Nephron (organoid): Measurements from ENCODE around the gene NCF2.
A peak's percentile ranks its signal among the peaks of the same experiment; 100 is the strongest.

Source experiments
- H3K27ac Mint-ChIP-seq, 3 experiments: 2 replicates each; pipeline ENCODE4 v1.8.0; 2020; ENCODE audit warnings: mixed read lengths in 3 of 3, mild to moderate bottlenecking in 2 of 3, moderate library complexity in 1 of 3
- H3K27me3 Mint-ChIP-seq: 2 replicates; pipeline ENCODE4 v1.8.0; 2021; ENCODE audit warnings: low read depth, mild to moderate bottlenecking, moderate library complexity, mixed read lengths
- H3K36me3 Mint-ChIP-seq: 2 replicates; pipeline ENCODE4 v1.8.0; 2020; ENCODE audit warnings: low read depth, mixed read lengths
- H3K4me1 Mint-ChIP-seq: 2 replicates; pipeline ENCODE4 v1.8.0; 2020; ENCODE audit warnings: mixed read lengths
- H3K4me3 Mint-ChIP-seq, 3 experiments: 2 replicates each; pipeline ENCODE4 v1.8.0; 2020; ENCODE audit warnings: mild to moderate bottlenecking in 3 of 3, mixed read lengths in 3 of 3, moderate library complexity in 2 of 3
- H3K9me3 Mint-ChIP-seq: 2 replicates; pipeline ENCODE4 v1.8.0; 2020; ENCODE audit warnings: mixed read lengths
- CTCF ChIP-seq, 3 experiments: fragments of 200-600 bp; sonication (generic); IDR thresholded peaks; one replicate each; pipeline ENCODE4 v1.5.0; 2021; ENCODE audit warnings: antibody characterized with exemption in 3 of 3; ENCODE audit not compliant: unreplicated experiment in 3 of 3

NCF2 gene

GRCh38 chr1:183600634-183601033 lies 10.4 kb upstream of the NCF2 start:
- Mint-ChIP-seq H3K4me3 (no peak overlapping the region), H3K27ac (peak overlapping the region in 2 of 3 experiments; percentile 20 to 29), H3K36me3 (no peaks in the 10 kb centered on the region), H3K9me3 (no peaks in the 10 kb centered on the region), H3K4me1 (peaks cover 40% of the 10 kb centered on the region), H3K27me3 (peaks cover 6% of the 10 kb centered on the region)
- no peak for TF ChIP-seq CTCF (IDR thresholded peaks at IDR 0.05; ENCODE audit: unreplicated experiment in 3 of 3)

GRCh38 chr1:183600136-183600535 lies 9.9 kb upstream of the NCF2 start:
- TF ChIP-seq CTCF (IDR thresholded peaks at IDR 0.05; ENCODE audit: unreplicated experiment in 3 of 3): no peak
- H3K4me3 Mint-ChIP-seq: no peak overlapping the region
- no peaks in the 10 kb centered on the region for H3K36me3 Mint-ChIP-seq
- H3K27ac Mint-ChIP-seq: peak overlapping the region in 2 of 3 experiments; percentile 20 to 29
- peaks cover 35% of the 10 kb centered on the region for H3K4me1 Mint-ChIP-seq
- no peaks in the 10 kb centered on the region for H3K9me3 Mint-ChIP-seq
- peaks cover 6% of the 10 kb centered on the region for H3K27me3 Mint-ChIP-seq

- Mint-ChIP-seq H3K36me3 (no peaks in the 10 kb centered on the region), H3K27ac (peak overlapping the region; percentile 79 to 94 (median 89)), H3K27me3 (peaks cover 3% of the 10 kb centered on the region), H3K4me1 (peaks cover 20% of the 10 kb centered on the region), H3K9me3 (no peaks in the 10 kb centered on the region), H3K4me3 (peak overlapping the region in 1 of 3 experiments; percentile 25)
- TF ChIP-seq CTCF (IDR thresholded peaks at IDR 0.05; ENCODE audit: unreplicated experiment in 3 of 3): no peak
Measured at GRCh38 chr1:183598386-183598785, 8.1 kb upstream of the NCF2 start.

- H3K9me3 Mint-ChIP-seq: no peaks in the 10 kb centered on the region
- H3K36me3 Mint-ChIP-seq: no peaks in the 10 kb centered on the region
- TF ChIP-seq CTCF (IDR thresholded peaks at IDR 0.05; ENCODE audit: unreplicated experiment in 3 of 3): no peak
- peaks cover 20% of the 10 kb centered on the region for H3K4me1 Mint-ChIP-seq
- peaks cover 3% of the 10 kb centered on the region for H3K27me3 Mint-ChIP-seq
- H3K27ac Mint-ChIP-seq: peak overlapping the region; percentile 79 to 94 (median 89)
- no peak overlapping the region for H3K4me3 Mint-ChIP-seq
Measured at GRCh38 chr1:183597656-183598347, 7.5 kb upstream of the NCF2 start.

GRCh38 chr1:183596500-183596899 lies 6.2 kb upstream of the NCF2 start:
- no peaks in the 10 kb centered on the region for H3K36me3 Mint-ChIP-seq
- H3K9me3 Mint-ChIP-seq: no peaks in the 10 kb centered on the region
- no peak overlapping the region for H3K4me3 Mint-ChIP-seq
- no peaks in the 10 kb centered on the region for H3K27me3 Mint-ChIP-seq
- H3K27ac Mint-ChIP-seq: peak overlapping the region in 1 of 3 experiments; percentile 94
- no peak for TF ChIP-seq CTCF (IDR thresholded peaks at IDR 0.05; ENCODE audit: unreplicated experiment in 3 of 3)
- H3K4me1 Mint-ChIP-seq: peaks cover 20% of the 10 kb centered on the region

GRCh38 chr1:183595537-183595936 lies 5.3 kb upstream of the NCF2 start:
- H3K4me1 Mint-ChIP-seq: peaks cover 20% of the 10 kb centered on the region
- H3K36me3 Mint-ChIP-seq: no peaks in the 10 kb centered on the region
- H3K4me3 Mint-ChIP-seq: no peak overlapping the region
- no peak for TF ChIP-seq CTCF (IDR thresholded peaks at IDR 0.05; ENCODE audit: unreplicated experiment in 3 of 3)
- H3K27ac Mint-ChIP-seq: no peak overlapping the region
- H3K27me3 Mint-ChIP-seq: no peaks in the 10 kb centered on the region
- no peaks in the 10 kb centered on the region for H3K9me3 Mint-ChIP-seq
